IPS DF 4.7 (cell line): ENCODE results near the gene IQCF6.
"Not testable (repeated sequence)": the region's sequence is repeated elsewhere in the genome, so short reads cannot be mapped to it uniquely, and the experiment has no call there.

Source experiments
- DNase-seq: peaks from one replicate; pipeline ENCODE4 v3.0.0-alpha.2; 2013; ENCODE audit warnings: low spot score; ENCODE audit errors: extremely low read depth

IQCF6 gene

GRCh38 chr3:51779137-51779536, at the start of gene IQCF6:
TSS of gene IQCF6 (minus strand) at chr3:51779237. CDS start at chr3:51779224, 13 bp downstream.
- DNase-seq: no peak

- no peak for DNase-seq
These were observed 49.3 kb upstream of the IQCF6 start for GRCh38 chr3:51828297-51828696.

- peak; percentile 46 for DNase-seq
These were observed 40.8 kb upstream of the IQCF6 start for GRCh38 chr3:51819709-51820406.

GRCh38 chr3:51819151-51819550, 40.1 kb upstream of the IQCF6 start:
- no peak for DNase-seq

- no peak for DNase-seq
These were observed 38.3 kb upstream of the IQCF6 start for GRCh38 chr3:51817375-51817774.

GRCh38 chr3:51816723-51817122, 37.7 kb upstream of the IQCF6 start:
- no peak for DNase-seq

- DNase-seq: no peak
These were observed 36.6 kb upstream of the IQCF6 start for GRCh38 chr3:51815614-51816013.

GRCh38 chr3:51814034-51814433, 35.0 kb upstream of the IQCF6 start:
- DNase-seq: no peak

GRCh38 chr3:51813539-51813938, 34.5 kb upstream of the IQCF6 start:
- no peak for DNase-seq

- no peak for DNase-seq
These were observed 29.9 kb upstream of the IQCF6 start for GRCh38 chr3:51808934-51809333.

GRCh38 chr3:51802106-51802703, 23.2 kb upstream of the IQCF6 start:
- DNase-seq: no peak

GRCh38 chr3:51800750-51801125, 21.7 kb upstream of the IQCF6 start:
- DNase-seq: no peak

GRCh38 chr3:51799879-51800749, 21.1 kb upstream of the IQCF6 start:
- DNase-seq: no peak

- no peak for DNase-seq
These were observed 19.4 kb upstream of the IQCF6 start for GRCh38 chr3:51798411-51798963.

GRCh38 chr3:51796854-51797253, 17.8 kb upstream of the IQCF6 start:
- no peak for DNase-seq

GRCh38 chr3:51794206-51794605, 15.2 kb upstream of the IQCF6 start:
- peak; percentile 44 for DNase-seq

GRCh38 chr3:51792206-51792605, 13.2 kb upstream of the IQCF6 start:
- DNase-seq: no peak

GRCh38 chr3:51789437-51789836, 10.4 kb upstream of the IQCF6 start:
- no peak for DNase-seq

GRCh38 chr3:51787576-51787975, 8.5 kb upstream of the IQCF6 start:
- DNase-seq: not testable (repeated sequence)

GRCh38 chr3:51786267-51786666, 7.2 kb upstream of the IQCF6 start:
- no peak for DNase-seq

- DNase-seq: no peak
These were observed 483 bp downstream of the IQCF6 start for GRCh38 chr3:51778554-51778953.

- DNase-seq: no peak
These were observed 1.1 kb downstream of the IQCF6 start for GRCh38 chr3:51777985-51778384.
